KMS-11 (cell line): ENCODE measurements around the gene SAMD10.

Experiments used
- H2AFZ ChIP-seq: fragments of 200-600 bp; sonication (generic); 2 replicates; pipeline ENCODE4 v1.6.1; 2016; ENCODE audit warnings: antibody characterized with exemption, mixed run types, low read depth
- H3K27ac ChIP-seq: fragments of 200-600 bp; sonication (generic); 2 replicates; pipeline ENCODE4 v1.6.1; 2016; ENCODE audit warnings: mild to moderate bottlenecking, mixed run types
- H3K27me3 ChIP-seq: fragments of 200-600 bp; sonication (generic); 2 replicates; pipeline ENCODE4 v1.6.1; 2017; ENCODE audit warnings: mild to moderate bottlenecking, low read depth, mixed run types, moderate library complexity; ENCODE audit not compliant: insufficient read depth
- H3K36me3 ChIP-seq: fragments of 200-600 bp; sonication (generic); 2 replicates; pipeline ENCODE4 v1.6.1; 2017; ENCODE audit warnings: mild to moderate bottlenecking, mixed run types; ENCODE audit not compliant: insufficient read depth
- H3K4me1 ChIP-seq: fragments of 200-600 bp; sonication (generic); 2 replicates; pipeline ENCODE4 v1.6.1; 2016; ENCODE audit warnings: mild to moderate bottlenecking, low read depth, mixed run types; ENCODE audit not compliant: poor library complexity, severe bottlenecking
- H3K4me2 ChIP-seq: fragments of 200-600 bp; sonication (generic); 2 replicates; pipeline ENCODE4 v1.7.0; 2016; ENCODE audit warnings: mild to moderate bottlenecking, mixed run types
- H3K4me3 ChIP-seq: fragments of 200-600 bp; sonication (generic); IDR thresholded peaks from 2 replicates; pipeline ENCODE4 v1.6.1; 2017; ENCODE audit warnings: low read depth, low read length, mixed read lengths; ENCODE audit not compliant: insufficient read depth
- H3K79me2 ChIP-seq: fragments of 200-600 bp; sonication (generic); 2 replicates; pipeline ENCODE4 v1.6.1; 2016; ENCODE audit warnings: low read depth, mixed run types; ENCODE audit not compliant: insufficient read depth
- H3K9ac ChIP-seq: fragments of 200-600 bp; sonication (generic); 2 replicates; pipeline ENCODE4 v1.6.1; 2016; ENCODE audit warnings: mild to moderate bottlenecking, mixed run types
- H4K20me1 ChIP-seq: fragments of 200-600 bp; sonication (generic); 2 replicates; pipeline ENCODE4 v1.6.1; 2016; ENCODE audit warnings: mild to moderate bottlenecking, mixed run types; ENCODE audit not compliant: insufficient read depth
- TF ChIP-seq, protein P1 (sequence below): fragments of 200-600 bp; sonication (generic); conservative IDR thresholded peaks from 2 replicates; pipeline ENCODE4 v1.6.1; 2017; ENCODE audit warnings: low read depth, mild to moderate bottlenecking, antibody characterized with exemption, low read length, moderate library complexity, mixed read lengths

SAMD10 gene

DNA sequence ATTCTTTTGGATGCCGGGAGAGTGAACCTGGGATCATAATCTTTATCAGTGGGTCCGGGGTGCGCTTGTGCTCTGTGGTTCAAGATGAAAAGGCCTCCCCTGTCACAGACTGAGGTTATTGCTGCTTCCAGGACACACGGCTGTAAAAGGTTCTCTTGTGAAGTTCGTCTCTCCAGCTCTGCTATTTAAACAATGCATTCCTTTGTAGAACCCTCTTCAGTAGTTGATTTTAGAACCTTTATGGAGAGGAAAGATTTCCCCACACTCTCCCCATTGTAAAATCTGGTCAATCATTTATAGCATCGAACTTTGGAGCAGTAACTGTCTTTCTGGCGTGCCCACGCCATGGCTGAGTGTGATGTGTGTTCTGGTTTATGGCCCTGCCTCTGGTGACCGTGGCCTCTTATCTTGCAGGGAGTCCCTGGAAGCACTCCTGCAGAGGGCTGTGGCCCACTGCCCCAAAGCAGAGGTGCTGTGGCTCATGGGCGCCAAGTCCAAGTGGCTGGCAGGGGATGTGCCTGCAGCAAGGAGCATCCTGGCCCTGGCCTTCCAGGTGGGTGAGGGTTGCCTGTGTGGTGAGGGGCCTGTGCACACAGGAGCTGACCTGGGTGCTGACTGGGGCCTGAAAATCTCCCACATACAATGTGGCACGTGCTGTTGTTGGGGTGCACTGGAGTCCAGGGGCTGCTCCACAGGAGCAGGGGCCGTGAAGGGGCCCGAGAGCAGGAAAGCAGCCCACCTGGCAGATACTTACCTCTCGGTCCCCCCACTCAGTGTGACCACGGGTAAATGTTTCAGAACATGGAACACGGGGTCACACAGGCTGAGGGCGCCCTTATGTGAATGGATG is 44.9 kb upstream of the SAMD10 start:
- no peaks in the 10 kb centered on the region; the same call in 1 of the 2 replicates for H3K36me3 ChIP-seq

DNA sequence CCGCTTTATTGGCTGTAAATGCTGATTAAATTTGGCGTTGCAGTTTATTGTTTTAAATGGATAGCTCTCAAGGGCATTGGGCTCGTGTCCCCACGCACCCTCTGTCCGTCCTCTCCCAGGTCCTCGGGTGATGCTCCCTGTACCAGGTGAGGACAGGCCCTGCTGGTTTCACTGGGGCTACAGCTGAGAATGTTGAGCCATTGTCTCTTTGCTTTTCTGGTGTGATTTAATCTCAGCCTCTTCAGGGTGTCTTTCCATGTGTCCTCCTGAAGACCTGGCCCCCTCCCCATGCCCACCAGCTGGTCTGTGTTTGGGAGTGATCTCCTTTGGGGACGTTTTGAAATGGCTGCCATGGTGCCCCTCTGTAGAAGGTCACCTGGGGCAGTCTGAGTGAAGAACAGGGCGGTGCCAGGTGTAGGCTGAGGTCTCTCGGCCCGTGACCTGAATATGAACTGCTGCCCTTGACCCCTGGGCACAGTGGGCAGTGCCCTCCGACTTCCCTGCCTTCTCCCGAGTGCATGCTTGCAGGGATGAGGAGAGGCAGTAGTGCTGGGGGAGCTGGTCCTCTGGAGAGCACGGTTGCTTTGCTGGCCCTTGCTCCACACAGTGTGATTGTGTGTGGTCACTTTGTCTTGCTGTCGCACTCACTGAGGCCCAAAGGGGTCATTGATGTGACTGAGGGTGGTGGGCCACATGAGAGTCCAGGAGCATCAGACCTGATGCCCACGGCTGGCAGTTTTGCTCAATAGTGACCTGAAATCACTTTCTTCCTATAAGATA is 44.1 kb upstream of the SAMD10 start:
- TF ChIP-seq, protein P1, sequence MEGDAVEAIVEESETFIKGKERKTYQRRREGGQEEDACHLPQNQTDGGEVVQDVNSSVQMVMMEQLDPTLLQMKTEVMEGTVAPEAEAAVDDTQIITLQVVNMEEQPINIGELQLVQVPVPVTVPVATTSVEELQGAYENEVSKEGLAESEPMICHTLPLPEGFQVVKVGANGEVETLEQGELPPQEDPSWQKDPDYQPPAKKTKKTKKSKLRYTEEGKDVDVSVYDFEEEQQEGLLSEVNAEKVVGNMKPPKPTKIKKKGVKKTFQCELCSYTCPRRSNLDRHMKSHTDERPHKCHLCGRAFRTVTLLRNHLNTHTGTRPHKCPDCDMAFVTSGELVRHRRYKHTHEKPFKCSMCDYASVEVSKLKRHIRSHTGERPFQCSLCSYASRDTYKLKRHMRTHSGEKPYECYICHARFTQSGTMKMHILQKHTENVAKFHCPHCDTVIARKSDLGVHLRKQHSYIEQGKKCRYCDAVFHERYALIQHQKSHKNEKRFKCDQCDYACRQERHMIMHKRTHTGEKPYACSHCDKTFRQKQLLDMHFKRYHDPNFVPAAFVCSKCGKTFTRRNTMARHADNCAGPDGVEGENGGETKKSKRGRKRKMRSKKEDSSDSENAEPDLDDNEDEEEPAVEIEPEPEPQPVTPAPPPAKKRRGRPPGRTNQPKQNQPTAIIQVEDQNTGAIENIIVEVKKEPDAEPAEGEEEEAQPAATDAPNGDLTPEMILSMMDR: no peak
- no peaks in the 10 kb centered on the region for H3K36me3 ChIP-seq
- no peak overlapping the region for H3K4me3 ChIP-seq
- H3K4me1 ChIP-seq: no peaks in the 10 kb centered on the region
- no peak overlapping the region for H2AFZ ChIP-seq
- H3K79me2 ChIP-seq: no peaks in the 10 kb centered on the region
- no peak overlapping the region for H3K27ac ChIP-seq
- H3K27me3 ChIP-seq: no peaks in the 10 kb centered on the region
- no peak overlapping the region for H3K9ac ChIP-seq
- H4K20me1 ChIP-seq: no peaks in the 10 kb centered on the region
- no peak overlapping the region for H3K4me2 ChIP-seq

More for the DNA sequence above, 44.9 kb upstream of the SAMD10 start:
- Histone ChIP-seq H3K27me3 (no peaks in the 10 kb centered on the region), H3K9ac (no peak overlapping the region), H2AFZ (no peak overlapping the region), H3K4me2 (no peak overlapping the region), H4K20me1 (no peaks in the 10 kb centered on the region), H3K4me3 (no peak overlapping the region), H3K27ac (no peak overlapping the region), H3K4me1 (no peaks in the 10 kb centered on the region), H3K79me2 (no peaks in the 10 kb centered on the region)
- TF ChIP-seq, protein P1: no peak

DNA sequence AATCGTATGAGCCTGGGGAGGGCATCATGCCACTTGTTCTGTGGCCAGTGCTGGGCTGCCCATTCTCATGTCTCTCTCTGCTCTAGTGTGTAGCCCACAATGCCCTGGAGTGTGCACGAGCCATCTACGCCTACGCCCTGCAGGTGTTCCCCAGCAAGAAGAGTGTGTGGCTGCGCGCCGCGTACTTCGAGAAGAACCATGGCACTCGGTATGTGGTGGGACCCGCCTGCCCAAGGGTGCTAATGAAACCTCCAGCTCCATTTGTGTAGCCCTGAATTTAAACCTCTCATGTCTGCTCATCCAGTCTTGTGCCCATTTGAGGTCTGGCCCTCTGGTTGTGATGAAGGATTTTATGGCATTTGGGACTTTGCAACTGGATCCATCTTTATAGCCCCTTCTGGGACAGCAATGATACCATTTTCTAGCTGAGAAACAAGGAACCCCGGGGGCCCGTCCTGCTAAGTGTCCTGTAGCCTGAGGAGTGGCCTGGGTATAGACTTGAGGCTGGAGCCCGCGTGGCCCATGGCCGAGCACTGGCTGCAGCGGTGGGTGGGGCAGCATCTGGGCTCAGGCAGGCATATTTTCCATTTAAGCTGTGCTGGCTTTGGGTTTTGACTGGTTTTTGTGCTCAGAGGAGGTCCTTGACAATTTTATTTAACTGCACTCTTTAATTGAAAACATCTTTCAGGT is 43.4 kb upstream of the SAMD10 start:
- no peak overlapping the region for H3K4me3 ChIP-seq
- H3K79me2 ChIP-seq: no peaks in the 10 kb centered on the region
- H4K20me1 ChIP-seq: no peaks in the 10 kb centered on the region
- H2AFZ ChIP-seq: no peak overlapping the region
- H3K36me3 ChIP-seq: no peaks in the 10 kb centered on the region
- no peaks in the 10 kb centered on the region for H3K27me3 ChIP-seq
- H3K4me2 ChIP-seq: no peak overlapping the region
- H3K4me1 ChIP-seq: no peaks in the 10 kb centered on the region
- TF ChIP-seq, protein P1: no peak
- H3K27ac ChIP-seq: no peak overlapping the region
- no peak overlapping the region for H3K9ac ChIP-seq

DNA sequence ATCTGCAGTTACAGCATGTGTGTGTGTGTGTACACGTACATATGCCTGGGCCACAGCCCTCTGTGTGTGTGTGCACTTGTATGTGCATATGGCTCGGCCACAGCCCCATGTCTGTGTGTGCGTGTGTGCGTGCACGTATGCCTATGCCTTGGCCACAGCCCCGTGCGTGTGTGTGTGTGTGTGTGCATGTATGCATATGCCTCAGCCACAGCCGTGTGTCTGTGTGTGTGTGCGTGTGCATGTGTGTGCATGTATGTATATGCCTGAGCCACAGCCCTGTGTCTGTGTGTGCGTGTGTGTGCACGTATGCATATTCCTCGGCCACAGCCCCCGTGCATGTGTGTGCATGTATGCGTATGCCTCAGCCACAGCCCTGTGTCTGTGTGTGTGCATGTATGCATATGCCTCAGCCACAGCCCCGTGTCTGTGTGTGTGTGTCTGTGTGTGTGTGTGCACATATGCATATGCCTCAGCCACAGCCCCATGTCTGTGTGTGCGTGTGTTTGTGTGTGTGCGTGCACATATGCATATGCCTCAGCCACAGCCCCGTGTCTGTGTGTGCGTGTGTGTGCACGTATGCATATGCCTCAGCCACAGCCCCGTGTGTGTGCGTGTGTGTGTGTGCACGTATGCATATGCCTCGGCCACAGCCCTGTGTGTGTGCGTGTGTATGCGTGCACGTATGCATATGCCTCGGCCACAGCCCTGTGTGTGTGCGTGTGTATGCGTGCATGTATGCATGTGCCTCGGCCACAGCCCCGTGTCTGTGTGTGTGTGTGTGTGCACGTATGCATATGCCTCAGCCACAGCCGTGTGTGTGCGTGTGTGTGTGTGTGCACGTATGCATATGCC is 41.9 kb upstream of the SAMD10 start:
- Histone ChIP-seq H3K4me1 (no peaks in the 10 kb centered on the region), H3K27me3 (no peaks in the 10 kb centered on the region), H3K27ac (no peak overlapping the region), H3K9ac (no peak overlapping the region), H4K20me1 (no peaks in the 10 kb centered on the region), H3K79me2 (no peaks in the 10 kb centered on the region), H3K36me3 (no peaks in the 10 kb centered on the region), H3K4me3 (no peak overlapping the region), H3K4me2 (no peak overlapping the region), H2AFZ (no peak overlapping the region)
- TF ChIP-seq, protein P1: no peak
